Neutrophil (primary cell): ENCODE results near the gene NTNG1.

ENCODE experiments used
- H3K27ac ChIP-seq: fragments of 200-600 bp; sonication (generic); 2 replicates; pipeline ENCODE4 v1.5.1; 2016; ENCODE audit warnings: mild to moderate bottlenecking, moderate library complexity
- H3K27me3 ChIP-seq: fragments of 200-600 bp; sonication (generic); 2 replicates; pipeline ENCODE4 v1.6.0; 2016; ENCODE audit warnings: mild to moderate bottlenecking
- H3K36me3 ChIP-seq: fragments of 200-600 bp; sonication (generic); 2 replicates; pipeline ENCODE4 v1.5.1; 2017
- H3K4me1 ChIP-seq, 2 experiments: fragments of 200-600 bp in 1 of 2; sonication (generic) in 1 of 2; 1 replicate in 1 of 2; 2 replicates in 1 of 2; pipeline versions ENCODE4 v1.5.1 to v1.6.1; 2013 to 2016; ENCODE audit warnings: low read depth in 1 of 2, low read length in 1 of 2, mild to moderate bottlenecking in 1 of 2, moderate library complexity in 1 of 2; ENCODE audit not compliant: control insufficient read depth in 1 of 2, insufficient read depth in 1 of 2
- H3K4me3 ChIP-seq, 2 experiments: fragments of 200-600 bp in 1 of 2; sonication (generic) in 1 of 2; 1 replicate in 1 of 2; 2 replicates in 1 of 2; pipeline ENCODE4 v1.5.1; 2013 to 2016; ENCODE audit warnings: low read depth in 1 of 2, low read length in 1 of 2, mild to moderate bottlenecking in 1 of 2, moderate library complexity in 1 of 2
- H3K9me3 ChIP-seq: fragments of 200-600 bp; sonication (generic); 2 replicates; pipeline ENCODE4 v1.5.1; 2016
- TF ChIP-seq, protein P1 (sequence below): fragments of 200-600 bp; sonication (generic); IDR thresholded peaks from 2 replicates; pipeline ENCODE4 v1.5.1; 2016; ENCODE audit warnings: antibody characterized with exemption

The NTNG1 gene

DNA sequence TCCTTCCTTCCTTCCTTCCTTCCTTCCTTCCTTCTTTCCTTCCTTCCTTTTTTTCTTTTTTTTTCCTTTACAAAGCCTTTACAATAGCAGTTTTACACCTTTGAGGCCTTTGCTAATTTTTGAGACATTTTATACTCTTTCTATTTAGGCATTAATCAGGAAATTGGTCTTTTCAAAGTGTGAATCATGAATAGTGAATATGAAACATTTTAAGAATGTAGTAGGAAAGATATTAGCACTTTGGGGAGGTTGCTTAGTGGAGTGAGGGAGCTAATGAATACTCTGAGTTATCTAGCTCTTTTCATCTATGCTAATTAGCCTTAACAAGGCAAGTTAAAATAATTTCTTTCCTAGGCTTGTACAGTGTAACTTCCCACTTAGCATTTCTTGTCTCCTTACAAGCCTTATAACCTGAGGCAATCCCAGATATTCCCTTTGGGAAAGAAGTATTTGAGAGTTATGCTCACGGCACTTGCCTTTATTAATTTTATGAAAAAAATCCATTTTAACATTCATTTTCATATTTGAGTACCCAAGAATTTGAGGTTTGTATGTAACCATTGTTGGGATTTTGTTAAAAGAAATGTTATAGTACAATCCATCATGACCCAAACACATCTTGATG, 122.6 kb downstream of the NTNG1 start:
- Histone ChIP-seq H3K9me3 (no peaks in the 10 kb centered on the region), H3K27me3 (no peaks in the 10 kb centered on the region), H3K36me3 (no peaks in the 10 kb centered on the region), H3K4me1 (no peaks in the 10 kb centered on the region), H3K27ac (no peak overlapping the region), H3K4me3 (no peak overlapping the region)
- TF ChIP-seq, protein P1, sequence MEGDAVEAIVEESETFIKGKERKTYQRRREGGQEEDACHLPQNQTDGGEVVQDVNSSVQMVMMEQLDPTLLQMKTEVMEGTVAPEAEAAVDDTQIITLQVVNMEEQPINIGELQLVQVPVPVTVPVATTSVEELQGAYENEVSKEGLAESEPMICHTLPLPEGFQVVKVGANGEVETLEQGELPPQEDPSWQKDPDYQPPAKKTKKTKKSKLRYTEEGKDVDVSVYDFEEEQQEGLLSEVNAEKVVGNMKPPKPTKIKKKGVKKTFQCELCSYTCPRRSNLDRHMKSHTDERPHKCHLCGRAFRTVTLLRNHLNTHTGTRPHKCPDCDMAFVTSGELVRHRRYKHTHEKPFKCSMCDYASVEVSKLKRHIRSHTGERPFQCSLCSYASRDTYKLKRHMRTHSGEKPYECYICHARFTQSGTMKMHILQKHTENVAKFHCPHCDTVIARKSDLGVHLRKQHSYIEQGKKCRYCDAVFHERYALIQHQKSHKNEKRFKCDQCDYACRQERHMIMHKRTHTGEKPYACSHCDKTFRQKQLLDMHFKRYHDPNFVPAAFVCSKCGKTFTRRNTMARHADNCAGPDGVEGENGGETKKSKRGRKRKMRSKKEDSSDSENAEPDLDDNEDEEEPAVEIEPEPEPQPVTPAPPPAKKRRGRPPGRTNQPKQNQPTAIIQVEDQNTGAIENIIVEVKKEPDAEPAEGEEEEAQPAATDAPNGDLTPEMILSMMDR: no peak

DNA sequence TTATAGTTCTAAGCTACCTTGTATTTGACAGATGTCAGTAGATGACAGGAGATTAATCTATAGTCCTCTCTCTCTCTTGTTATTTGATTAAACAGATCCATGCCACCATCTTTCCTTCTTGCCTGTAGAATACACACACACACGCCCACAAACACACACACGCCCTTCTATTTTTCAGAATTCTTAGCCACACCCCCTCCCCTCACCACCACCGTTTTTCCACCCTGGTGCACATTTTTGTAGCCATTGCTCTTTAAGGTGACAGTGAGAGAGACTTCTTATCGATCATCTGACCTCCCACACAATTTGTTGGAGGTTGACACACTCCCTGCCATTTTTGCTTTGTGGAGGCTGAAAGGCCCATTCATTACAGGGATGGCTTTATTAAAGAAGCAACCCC, 123.2 kb downstream of the NTNG1 start:
- TF ChIP-seq, protein P1: no peak
- H3K9me3 ChIP-seq: no peaks in the 10 kb centered on the region
- H3K36me3 ChIP-seq: no peaks in the 10 kb centered on the region
- no peak overlapping the region for H3K4me3 ChIP-seq
- H3K4me1 ChIP-seq: no peaks in the 10 kb centered on the region
- H3K27ac ChIP-seq: no peak overlapping the region
- no peaks in the 10 kb centered on the region for H3K27me3 ChIP-seq

DNA sequence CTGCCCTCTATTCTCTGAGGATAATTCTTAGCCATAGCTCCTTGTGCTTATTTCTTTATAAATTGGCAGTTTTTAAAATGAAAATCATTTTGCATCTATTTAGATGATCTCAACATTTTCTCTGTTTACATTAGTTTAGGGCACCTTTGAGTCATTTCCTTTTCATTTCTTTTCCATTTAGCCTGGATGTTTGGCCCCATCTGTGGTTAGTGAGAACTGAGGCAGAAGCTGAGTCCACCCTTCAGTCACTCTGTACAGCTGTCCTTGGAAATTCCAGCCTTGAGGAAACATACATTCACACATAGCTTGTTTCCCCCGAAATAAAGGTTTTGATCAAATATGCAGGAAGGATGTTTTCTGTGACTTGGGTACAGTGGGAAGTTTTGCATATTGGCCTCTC, 123.7 kb downstream of the NTNG1 start:
- Histone ChIP-seq H3K36me3 (no peaks in the 10 kb centered on the region), H3K27me3 (no peaks in the 10 kb centered on the region), H3K9me3 (no peaks in the 10 kb centered on the region), H3K27ac (no peak overlapping the region), H3K4me1 (no peaks in the 10 kb centered on the region), H3K4me3 (no peak overlapping the region)
- TF ChIP-seq, protein P1: no peak

DNA sequence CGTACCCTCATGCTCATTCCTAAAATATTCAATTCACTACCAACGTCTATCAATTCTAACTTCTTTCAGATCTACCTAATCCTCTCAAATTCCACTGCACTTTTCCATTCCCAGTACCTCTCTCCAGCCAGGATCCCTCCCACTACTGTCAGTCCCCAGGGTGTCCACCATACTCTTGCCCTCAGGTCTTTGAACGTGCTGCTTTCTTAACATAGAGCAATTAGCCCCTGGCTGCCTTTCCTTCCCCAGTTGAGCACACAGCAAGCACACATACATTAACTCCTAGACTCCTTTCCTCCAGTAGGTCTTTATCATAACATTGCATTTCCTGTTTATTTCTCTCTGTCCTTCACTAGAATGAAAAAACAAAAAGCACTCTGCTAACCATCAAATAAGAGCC, 126.7 kb downstream of the NTNG1 start:
- Histone ChIP-seq H3K27me3 (no peaks in the 10 kb centered on the region), H3K9me3 (no peaks in the 10 kb centered on the region), H3K4me1 (no peaks in the 10 kb centered on the region), H3K27ac (no peak overlapping the region), H3K36me3 (no peaks in the 10 kb centered on the region), H3K4me3 (no peak overlapping the region)
- TF ChIP-seq, protein P1: no peak

DNA sequence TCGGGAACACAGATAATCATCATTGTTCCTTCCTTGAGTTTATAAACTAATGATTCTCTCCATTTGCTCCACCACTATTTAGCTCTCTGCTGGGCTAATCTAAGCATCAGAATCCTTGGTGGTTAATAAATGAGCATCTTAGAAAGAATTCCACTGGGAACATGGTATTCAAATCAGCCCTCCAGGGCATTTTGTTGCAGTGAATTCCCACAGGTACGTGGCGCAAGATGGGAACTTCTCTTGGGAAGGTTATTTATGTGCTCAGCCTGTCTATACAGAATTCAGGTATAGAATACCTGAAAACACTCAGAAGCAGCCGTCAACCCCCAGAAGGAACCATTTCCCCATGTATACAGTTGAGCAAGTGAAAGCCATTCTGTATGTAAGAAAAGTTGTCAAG, 131.5 kb downstream of the NTNG1 start:
- Histone ChIP-seq H3K4me1 (no peaks in the 10 kb centered on the region), H3K4me3 (no peak overlapping the region), H3K27me3 (no peaks in the 10 kb centered on the region), H3K36me3 (no peaks in the 10 kb centered on the region), H3K9me3 (no peaks in the 10 kb centered on the region), H3K27ac (no peak overlapping the region)
- TF ChIP-seq, protein P1: no peak

DNA sequence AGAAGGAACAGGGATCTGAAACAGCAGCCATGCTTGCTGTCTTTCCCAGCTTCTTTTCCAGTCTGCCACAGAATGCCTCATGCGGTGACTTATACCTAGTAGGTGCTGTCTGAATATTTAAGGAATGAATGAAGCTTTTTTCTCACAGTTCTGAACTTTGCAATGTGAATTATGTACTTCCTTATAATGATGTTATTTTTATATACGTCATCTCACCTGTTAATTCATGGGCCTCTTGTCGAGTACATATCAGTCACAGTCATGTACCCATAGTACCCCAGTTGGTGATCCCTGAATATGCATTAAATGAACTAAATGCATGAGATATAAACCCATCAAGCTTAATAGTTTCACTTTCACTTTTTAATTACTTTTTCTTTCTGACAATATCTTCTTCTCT, 132.7 kb downstream of the NTNG1 start:
- TF ChIP-seq, protein P1: no peak

More for the DNA sequence above, 132.7 kb downstream of the NTNG1 start:
- Histone ChIP-seq H3K27ac (no peak overlapping the region), H3K36me3 (no peaks in the 10 kb centered on the region), H3K4me3 (no peak overlapping the region), H3K27me3 (no peaks in the 10 kb centered on the region), H3K9me3 (no peaks in the 10 kb centered on the region), H3K4me1 (no peaks in the 10 kb centered on the region)
